Cardiac muscle cell (in vitro differentiated cells and primary cell): ENCODE results near the gene CRYBA4. TPM values are rescaled to one million over a fixed set of nuclear protein-coding genes. Genes with fewer than 3 reads are reported as not detected.

Experiments used
- DNase-seq, 2 donors: peaks; one replicate each; pipeline versions ENCODE4 v3.0.0 to v3.0.0-alpha.2; 2010 to 2017; ENCODE audit warnings: low read depth in 1 of 2, low spot score in 1 of 2
- H3K27ac ChIP-seq: fragments of 200-600 bp; sonication (generic); 2 replicates; pipeline ENCODE4 v1.5.1; 2016
- H3K27me3 ChIP-seq: fragments of 200-600 bp; sonication (generic); 2 replicates; pipeline ENCODE4 v1.6.0; 2016; ENCODE audit warnings: control low read depth
- H3K36me3 ChIP-seq: fragments of 200-600 bp; sonication (generic); 2 replicates; pipeline ENCODE4 v1.5.1; 2016; ENCODE audit warnings: control low read depth
- H3K4me1 ChIP-seq: fragments of 200-600 bp; sonication (generic); 2 replicates; pipeline ENCODE4 v1.8.1; 2017; ENCODE audit warnings: low read depth, mild to moderate bottlenecking, mixed run types
- H3K4me3 ChIP-seq: fragments of 200-600 bp; sonication (generic); 2 replicates; pipeline ENCODE4 v1.5.1; 2016; ENCODE audit warnings: mild to moderate bottlenecking
- H3K9me3 ChIP-seq: fragments of 200-600 bp; sonication (generic); 2 replicates; pipeline ENCODE4 v1.5.1; 2017; ENCODE audit warnings: low read depth, mild to moderate bottlenecking, control low read depth
- polyA plus RNA-seq: library from polyadenylated mRNA; unstranded; fragments of >200 nt; fragmentation: Nextera tagmentation; extraction: Ambion mirVana; gene quantifications from 2 replicates; pipeline ENCODE4 v1.2.1, GENCODE V29; 2016
- total RNA-seq: library from RNA; depleted of rRNA; stranded (reverse); fragments of >200 nt; gene quantifications from 2 replicates; pipeline ENCODE4 v1.2.3, GENCODE V29; 2016
- TF ChIP-seq, protein P1 (sequence below): IDR thresholded peaks from 2 replicates; pipeline ENCODE4 v1.5.1; 2012; ENCODE audit warnings: low read depth, mild to moderate bottlenecking, low read length

CRYBA4 gene
- total and polyA plus RNA-seq, 2 experiments from 2014 or later, result 0.34 TPM; not detected in 1

DNA sequence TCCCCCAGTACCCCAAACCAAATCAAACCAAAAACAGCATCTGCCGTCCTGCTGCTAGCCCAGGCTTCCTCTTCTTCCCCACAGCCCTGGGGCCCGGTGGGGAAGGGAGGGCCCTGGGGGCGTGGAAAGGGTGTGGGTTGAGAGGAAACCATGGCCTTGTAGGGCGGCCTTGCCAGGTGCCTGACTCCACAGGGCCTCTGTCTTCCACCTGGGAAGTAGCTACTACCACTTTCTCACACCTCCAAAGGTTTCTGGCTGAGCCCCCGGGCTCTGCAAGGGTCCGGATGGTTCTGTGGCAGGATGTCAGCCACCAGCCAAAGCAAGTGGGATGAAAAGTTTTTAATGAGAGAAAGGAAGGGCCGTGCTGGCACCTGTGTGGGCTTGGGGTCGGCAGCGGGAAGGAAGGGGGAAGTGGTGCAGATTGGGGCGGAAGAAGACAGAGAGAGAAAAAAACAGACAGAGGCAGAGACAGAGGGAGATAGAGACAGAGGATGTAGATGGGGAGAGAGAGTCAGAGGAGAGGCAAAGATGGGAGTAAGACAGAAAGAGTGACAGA is 42.4 kb upstream of the CRYBA4 start:
- TF ChIP-seq, protein P1, sequence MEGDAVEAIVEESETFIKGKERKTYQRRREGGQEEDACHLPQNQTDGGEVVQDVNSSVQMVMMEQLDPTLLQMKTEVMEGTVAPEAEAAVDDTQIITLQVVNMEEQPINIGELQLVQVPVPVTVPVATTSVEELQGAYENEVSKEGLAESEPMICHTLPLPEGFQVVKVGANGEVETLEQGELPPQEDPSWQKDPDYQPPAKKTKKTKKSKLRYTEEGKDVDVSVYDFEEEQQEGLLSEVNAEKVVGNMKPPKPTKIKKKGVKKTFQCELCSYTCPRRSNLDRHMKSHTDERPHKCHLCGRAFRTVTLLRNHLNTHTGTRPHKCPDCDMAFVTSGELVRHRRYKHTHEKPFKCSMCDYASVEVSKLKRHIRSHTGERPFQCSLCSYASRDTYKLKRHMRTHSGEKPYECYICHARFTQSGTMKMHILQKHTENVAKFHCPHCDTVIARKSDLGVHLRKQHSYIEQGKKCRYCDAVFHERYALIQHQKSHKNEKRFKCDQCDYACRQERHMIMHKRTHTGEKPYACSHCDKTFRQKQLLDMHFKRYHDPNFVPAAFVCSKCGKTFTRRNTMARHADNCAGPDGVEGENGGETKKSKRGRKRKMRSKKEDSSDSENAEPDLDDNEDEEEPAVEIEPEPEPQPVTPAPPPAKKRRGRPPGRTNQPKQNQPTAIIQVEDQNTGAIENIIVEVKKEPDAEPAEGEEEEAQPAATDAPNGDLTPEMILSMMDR, result no peak
- Histone ChIP-seq H3K27ac (peak overlapping the region; percentile 53), H3K36me3 (no peaks in the 10 kb centered on the region), H3K27me3 (no peaks in the 10 kb centered on the region), H3K9me3 (no peaks in the 10 kb centered on the region), H3K4me3 (no peak overlapping the region), H3K4me1 (peaks cover 15% of the 10 kb centered on the region)
- no peak for DNase-seq

GRCh38 chr22:26580240-26580962 is 41.4 kb upstream of the CRYBA4 start:
- Histone ChIP-seq H3K27me3 (no peaks in the 10 kb centered on the region), H3K27ac (no peak overlapping the region), H3K4me1 (peaks cover 15% of the 10 kb centered on the region), H3K9me3 (no peaks in the 10 kb centered on the region), H3K36me3 (no peaks in the 10 kb centered on the region), H3K4me3 (no peak overlapping the region)
- DNase-seq, result no peak
- TF ChIP-seq, protein P1, result no peak

DNA sequence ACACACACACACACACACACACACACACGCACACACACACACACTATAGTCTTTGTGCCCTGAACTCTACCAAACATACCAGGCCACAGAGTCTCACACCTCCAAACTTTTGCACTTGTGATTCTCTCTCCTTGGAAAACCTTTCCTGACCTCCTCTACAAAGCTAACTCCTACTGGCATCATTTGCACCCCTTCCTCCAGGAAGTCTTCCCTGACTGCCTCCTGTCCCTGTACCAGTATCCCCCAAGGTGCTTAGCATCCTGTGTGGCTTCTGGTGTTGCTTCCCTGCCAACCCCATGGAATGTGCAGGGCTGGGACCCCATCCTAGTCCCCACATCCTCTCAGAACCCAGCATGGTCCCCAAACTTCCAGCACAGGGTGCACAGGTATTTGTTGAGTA is 40.7 kb upstream of the CRYBA4 start:
- Histone ChIP-seq H3K27me3 (no peaks in the 10 kb centered on the region), H3K36me3 (no peaks in the 10 kb centered on the region), H3K27ac (no peak overlapping the region), H3K4me3 (no peak overlapping the region), H3K4me1 (peaks cover 15% of the 10 kb centered on the region), H3K9me3 (no peaks in the 10 kb centered on the region)
- no peak for DNase-seq
- TF ChIP-seq, protein P1, result no peak

GRCh38 chr22:26581633-26582168 is 40.1 kb upstream of the CRYBA4 start:
- no peaks in the 10 kb centered on the region for H3K9me3 ChIP-seq
- DNase-seq, result no peak
- no peaks in the 10 kb centered on the region for H3K27me3 ChIP-seq
- H3K4me1 ChIP-seq, result peaks cover 11% of the 10 kb centered on the region
- no peaks in the 10 kb centered on the region for H3K36me3 ChIP-seq
- TF ChIP-seq, protein P1, result no peak
- no peak overlapping the region for H3K27ac ChIP-seq
- no peak overlapping the region for H3K4me3 ChIP-seq

GRCh38 chr22:26584010-26584409 is 37.8 kb upstream of the CRYBA4 start:
- no peak for DNase-seq
- H3K36me3 ChIP-seq, result no peaks in the 10 kb centered on the region
- H3K4me3 ChIP-seq, result no peak overlapping the region
- peaks cover 11% of the 10 kb centered on the region for H3K4me1 ChIP-seq
- no peak overlapping the region for H3K27ac ChIP-seq
- no peaks in the 10 kb centered on the region for H3K9me3 ChIP-seq
- no peaks in the 10 kb centered on the region for H3K27me3 ChIP-seq
- TF ChIP-seq, protein P1, result no peak
